HG03575 (cell line): ENCODE results near the gene TBC1D2B.
A peak's percentile ranks its signal among the peaks of the same experiment; 100 is the strongest.

Source experiments
- ATAC-seq: cut with Tn5 transposase; IDR thresholded peaks from one replicate; pipeline ENCODE4 v1.9.1; 2021; ENCODE audit not compliant: unreplicated experiment, insufficient number of reproducible peaks, low FRiP score; ENCODE audit errors: extremely low read depth

TBC1D2B gene

DNA sequence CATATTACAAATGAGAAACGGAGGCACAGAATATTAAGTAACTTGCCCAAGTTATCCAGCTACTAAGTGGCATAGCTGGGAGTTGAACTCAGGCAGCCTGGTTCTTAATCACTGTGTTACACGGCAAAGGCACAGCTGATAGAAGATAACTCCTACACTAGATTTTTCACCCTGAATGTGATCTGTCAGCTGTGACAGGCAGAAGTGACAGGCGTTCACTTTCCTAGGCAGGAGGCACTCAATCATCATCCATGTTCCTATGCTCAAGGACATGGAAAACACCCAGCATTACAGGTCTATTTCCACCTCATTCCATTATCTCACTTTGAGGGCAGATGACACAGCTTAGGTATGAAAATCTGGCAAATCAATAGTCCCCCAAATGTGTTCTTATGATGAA, 35.6 kb downstream of the TBC1D2B start:
- no peak for ATAC-seq

DNA sequence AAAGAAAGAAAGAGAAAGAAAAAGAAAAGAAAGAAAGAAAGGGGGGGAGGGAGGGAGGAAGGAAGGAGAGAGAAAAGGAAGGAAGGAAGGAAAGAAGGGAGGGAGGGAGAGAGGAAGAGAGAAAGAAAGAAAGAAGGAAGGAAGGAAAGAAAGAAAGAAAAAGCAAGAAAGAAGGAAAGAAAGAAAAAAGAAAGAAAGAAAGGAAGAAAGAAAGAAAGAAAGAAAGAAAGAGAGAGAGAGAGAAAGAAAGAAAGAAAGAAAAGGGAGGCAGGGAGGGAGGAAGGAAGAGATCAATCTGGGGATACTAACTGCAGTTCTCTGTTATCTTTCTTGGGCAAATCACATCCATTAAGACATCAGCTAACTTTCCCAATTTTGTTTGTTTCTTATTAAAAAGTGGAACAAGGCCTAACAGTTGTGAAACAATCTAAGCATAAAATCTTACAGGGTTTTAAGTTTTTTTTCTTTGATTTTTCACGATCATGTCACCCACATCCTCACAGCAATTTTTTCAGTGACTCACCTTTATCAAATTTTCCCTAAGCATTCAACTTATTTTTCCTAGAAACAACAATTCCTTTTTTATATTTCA, 36.8 kb downstream of the TBC1D2B start:
- ATAC-seq, result no peak

DNA sequence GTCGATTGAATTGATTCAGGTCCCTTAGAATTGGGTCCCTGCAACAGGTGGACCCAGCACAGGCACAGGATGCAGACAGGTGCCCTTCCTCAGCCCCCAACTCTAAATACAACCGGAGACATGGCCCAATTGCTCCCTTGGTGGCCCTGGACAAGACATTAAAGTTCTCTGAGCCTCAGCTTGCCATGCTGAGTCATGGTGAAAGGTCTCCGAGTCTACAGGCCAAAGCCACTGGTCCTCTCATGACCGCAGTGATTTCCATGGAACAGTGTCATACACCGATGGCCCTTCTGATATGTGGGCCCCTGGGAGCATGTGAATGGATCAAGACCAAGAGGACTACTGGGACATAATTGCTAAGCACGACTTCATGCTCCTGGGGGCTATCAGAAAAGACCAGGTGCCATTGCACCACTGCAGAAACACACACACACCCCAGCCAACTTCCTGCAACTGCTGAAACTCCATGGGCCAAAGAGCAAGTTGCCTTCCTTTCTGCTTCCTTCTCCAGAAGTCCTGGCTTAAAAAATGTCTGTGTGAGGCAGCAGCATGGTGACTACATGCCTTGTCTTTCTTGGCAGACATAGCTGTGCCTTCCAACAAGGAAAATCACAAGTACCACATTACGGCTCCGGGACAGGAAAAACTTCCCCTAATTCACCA, 38.8 kb downstream of the TBC1D2B start:
- no peak for ATAC-seq

DNA sequence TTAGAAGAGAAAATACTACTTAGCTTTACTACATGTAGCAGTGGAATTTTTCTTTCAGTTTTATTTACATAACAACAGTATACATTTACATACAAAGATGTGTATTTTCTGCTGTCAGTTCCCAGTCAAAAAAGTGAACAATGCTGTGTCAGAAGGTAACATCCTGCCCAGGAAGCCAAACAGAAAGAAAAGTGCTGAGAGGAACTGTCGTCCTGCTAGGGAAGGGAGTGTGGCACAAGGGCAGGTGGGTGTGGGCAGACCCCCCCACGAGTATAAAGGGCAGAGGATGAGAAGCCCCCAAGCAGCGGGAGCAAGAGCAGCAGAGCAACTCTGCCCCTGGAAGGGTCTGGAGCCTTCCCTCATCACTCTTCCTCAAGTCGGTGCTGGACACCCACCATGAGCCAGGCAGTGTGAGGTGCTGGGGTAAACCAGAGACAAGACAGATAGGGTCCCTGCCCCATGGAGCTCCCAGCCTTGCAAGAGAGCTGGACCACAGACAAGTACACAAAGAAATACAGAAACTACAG, 39.7 kb downstream of the TBC1D2B start:
- no peak for ATAC-seq

GRCh38 chr15:78037328-78037727, 40.2 kb downstream of the TBC1D2B start:
- ATAC-seq, result no peak

GRCh38 chr15:78035861-78036476, 41.5 kb downstream of the TBC1D2B start:
- no peak for ATAC-seq

- ATAC-seq, result no peak
Observed at GRCh38 chr15:78035321-78035751, 42.2 kb downstream of the TBC1D2B start.

- ATAC-seq, result peak; percentile 49
Observed at GRCh38 chr15:78034495-78035191, 42.9 kb downstream of the TBC1D2B start.

DNA sequence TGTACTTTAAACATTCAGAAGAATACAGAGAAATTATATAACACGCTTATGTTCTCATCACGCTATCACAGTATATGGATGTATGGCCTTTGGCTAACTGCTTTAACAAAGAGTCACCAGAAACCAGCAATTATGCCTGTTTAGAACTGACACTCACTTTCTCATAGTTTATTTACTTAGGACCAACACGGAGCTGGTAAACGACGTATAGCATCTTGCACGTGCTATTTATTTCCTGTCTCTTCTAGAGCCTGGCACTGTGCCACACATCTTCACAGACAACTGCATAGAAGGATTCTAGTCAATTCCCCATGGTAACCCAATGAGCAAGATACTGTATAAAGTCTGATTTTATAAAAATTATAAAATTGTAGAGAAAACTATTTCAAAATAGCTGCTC, 43.6 kb downstream of the TBC1D2B start:
- no peak for ATAC-seq

DNA sequence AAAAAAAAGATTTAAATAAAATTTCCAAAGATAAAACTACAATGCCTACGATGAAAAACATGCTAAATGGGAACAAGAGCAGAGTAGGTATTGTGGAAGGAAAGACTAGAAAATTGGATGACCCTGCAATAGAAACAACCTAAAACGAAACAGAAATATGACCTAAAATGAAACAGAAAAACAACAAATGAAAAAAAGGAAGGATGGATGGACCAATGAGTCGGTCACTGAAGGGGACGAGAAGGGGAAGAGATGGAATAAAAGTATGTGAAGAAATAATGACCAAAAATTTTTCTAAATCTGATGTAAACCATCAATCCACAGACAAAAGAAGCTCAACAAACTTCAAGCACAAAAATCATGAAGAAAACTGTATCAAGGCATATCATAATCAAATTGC, 44.8 kb downstream of the TBC1D2B start:
- no peak for ATAC-seq

- ATAC-seq, result no peak
Observed at GRCh38 chr15:78024883-78025282, 52.6 kb downstream of the TBC1D2B start.

DNA sequence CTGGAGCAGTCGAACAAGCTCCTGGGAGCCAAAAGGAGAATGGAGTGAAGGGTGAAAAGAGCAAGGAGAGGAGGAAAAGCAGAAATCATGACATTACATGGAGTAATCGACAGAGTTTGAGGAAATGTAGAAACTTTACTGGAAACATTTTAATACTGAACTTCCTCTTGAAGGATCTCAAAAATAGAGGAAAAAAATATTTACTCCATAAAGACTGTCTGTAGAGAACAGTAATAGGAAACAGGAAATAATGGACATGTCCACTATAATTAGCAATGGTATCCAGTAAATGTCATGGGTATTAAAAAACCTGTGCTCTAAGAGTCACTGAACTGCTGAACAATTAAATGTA, 53.0 kb downstream of the TBC1D2B start:
- ATAC-seq, result no peak

- ATAC-seq, result no peak
Observed at GRCh38 chr15:78023865-78024518, 53.5 kb downstream of the TBC1D2B start.

GRCh38 chr15:78023081-78023665, 54.3 kb downstream of the TBC1D2B start:
- ATAC-seq, result no peak

DNA sequence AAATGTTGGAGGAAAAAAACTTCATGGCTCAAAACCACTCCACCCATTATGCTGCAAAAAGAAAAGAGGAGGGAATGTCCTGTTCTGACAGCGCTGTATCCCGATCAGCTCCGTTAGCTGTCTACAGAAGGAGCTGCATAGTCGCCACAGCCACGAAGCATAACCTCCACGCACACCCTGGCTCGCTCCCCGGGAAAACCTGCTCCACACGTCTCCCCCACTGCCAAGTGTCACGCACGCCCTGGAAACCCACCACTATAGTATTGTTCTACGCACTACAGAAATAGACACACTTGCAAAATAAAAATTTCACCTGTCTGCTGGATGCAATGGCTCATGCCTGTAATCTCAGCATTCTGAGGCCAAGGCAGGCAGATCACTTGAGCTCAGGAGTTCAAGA, 55.8 kb downstream of the TBC1D2B start:
- no peak for ATAC-seq

DNA sequence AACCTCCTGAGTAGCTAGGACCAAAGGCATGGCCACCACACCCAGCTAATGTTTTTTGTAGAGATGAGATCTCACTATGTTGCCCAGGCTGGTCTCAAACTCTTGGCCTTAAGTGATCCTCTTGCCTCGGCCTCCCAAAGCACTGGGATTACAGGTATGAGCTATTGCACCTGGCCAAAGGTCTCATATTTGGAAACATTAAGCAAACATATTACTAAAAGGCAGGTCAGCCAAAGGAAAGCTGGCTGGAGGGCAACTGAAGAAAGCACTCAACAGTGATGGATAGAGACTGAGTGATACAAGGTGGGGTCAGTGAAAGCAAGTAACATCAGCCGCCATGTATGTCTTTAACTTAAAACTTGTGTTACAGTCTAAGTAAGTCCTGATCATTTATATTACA, 57.5 kb downstream of the TBC1D2B start:
- no peak for ATAC-seq

GRCh38 chr15:78018946-78019644, 58.4 kb downstream of the TBC1D2B start:
- no peak for ATAC-seq

- ATAC-seq, result no peak
Observed at GRCh38 chr15:78018445-78018844, 59.1 kb downstream of the TBC1D2B start.
